ENCODE measurements around the gene TIMM10B. TPM values are rescaled to one million over a fixed set of nuclear protein-coding genes. Genes with fewer than 3 reads are reported as not detected.

TIMM10B gene
- total and polyA plus RNA-seq, 7 experiments from 2014 or later: 32.8 to 68.4 (median 56.1) TPM

- no peak for DNase-seq
- intact Hi-C loops (cut with micrococcal nuclease): loop anchor here in 1 of 2 donors (1.0 to 5.0 kb wide), 2 partner anchors 37 to 85 kb away; no protein-coding TSS in a partner anchor
- ATAC-seq: no peak
- Mint-ChIP-seq H3K4me1 (peaks cover 18 to 37% (median 27%) of the 10 kb centered on the region in 7 donors), H3K4me3 (peak overlapping the region; percentile 69 to 84 (median 79)), H3K36me3 (peaks cover 0 to 21% (median 0%) of the 10 kb centered on the region in 5 donors), H3K9me3 (no peaks in the 10 kb centered on the region), H3K27ac (peak overlapping the region in 8 of 9 donors; percentile 50 to 90 (median 84)), H3K27me3 (peaks cover 0 to 10% (median 0%) of the 10 kb centered on the region in 5 donors)
- Histone ChIP-seq H3K9me3 (ENCODE audit: control insufficient read depth in 2 of 3, low read length in 3 of 3) (no peaks in the 10 kb centered on the region), H3K27ac (ENCODE audit: low read depth, low read length) (peak overlapping the region; percentile 68), H3K4me3 (ENCODE audit: low read length) (peak overlapping the region; percentile 40), H3K27me3 (ENCODE audit: control insufficient read depth in 2 of 2, insufficient read depth in 2 of 2, low read length in 2 of 2) (no peaks in the 10 kb centered on the region), H3K4me1 (ENCODE audit: control insufficient read depth in 2 of 2, insufficient read depth in 2 of 2, low read length in 2 of 2) (peaks cover 7 to 11% of the 10 kb centered on the region in 2 donors), H3K36me3 (ENCODE audit: control insufficient read depth in 2 of 3, insufficient read depth in 3 of 3, low read length in 3 of 3) (peaks cover 0 to 27% (median 13%) of the 10 kb centered on the region in 3 experiments)
- ChIA-PET POLR2A (interaction anchor here (0.8 to 1.6 kb wide), 2 partner anchors 16 to 32 kb away, joined by 3 read pairs; no protein-coding TSS in a partner anchor), CTCF (interaction anchor here (1.7 kb wide), 1 partner anchor 95 kb away, joined by 5 read pairs; no protein-coding TSS in a partner anchor)
Measured at GRCh38 chr11:6474413-6474792, 6.9 kb upstream of the TIMM10B start.

- Histone ChIP-seq H3K27ac (ENCODE audit: low read depth, low read length) (peak overlapping the region; percentile 68), H3K4me3 (ENCODE audit: low read length) (no peak overlapping the region), H3K9me3 (ENCODE audit: control insufficient read depth in 2 of 3, low read length in 3 of 3) (no peaks in the 10 kb centered on the region), H3K27me3 (ENCODE audit: control insufficient read depth in 2 of 2, insufficient read depth in 2 of 2, low read length in 2 of 2) (no peaks in the 10 kb centered on the region), H3K4me1 (ENCODE audit: control insufficient read depth in 2 of 2, insufficient read depth in 2 of 2, low read length in 2 of 2) (peaks cover 7 to 13% of the 10 kb centered on the region in 2 donors), H3K36me3 (ENCODE audit: control insufficient read depth in 2 of 3, insufficient read depth in 3 of 3, low read length in 3 of 3) (peaks cover 0 to 28% (median 13%) of the 10 kb centered on the region in 3 experiments)
- intact Hi-C loops (cut with micrococcal nuclease): loop anchor here in 1 of 2 donors (1.0 to 5.0 kb wide), 2 partner anchors 38 to 86 kb away; no protein-coding TSS in a partner anchor
- no peak for ATAC-seq
- Mint-ChIP-seq H3K4me1 (peaks cover 23 to 43% (median 32%) of the 10 kb centered on the region in 7 donors), H3K9me3 (no peaks in the 10 kb centered on the region), H3K27me3 (peaks cover 0 to 10% (median 0%) of the 10 kb centered on the region in 5 donors), H3K36me3 (peaks cover 0 to 26% (median 0%) of the 10 kb centered on the region in 5 donors), H3K4me3 (peak overlapping the region; percentile 42 to 84 (median 79)), H3K27ac (peak overlapping the region in 8 of 9 donors; percentile 50 to 90 (median 84))
- CTCF ChIA-PET: interaction anchor here (1.7 kb wide), 1 partner anchor 96 kb away, joined by 5 read pairs; no protein-coding TSS in a partner anchor
- POLR2A ChIA-PET: interaction anchor here (0.7 to 1.6 kb wide), 4 partner anchors 15 to 98 kb away, joined by 3 to 4 read pairs (median 3); no protein-coding TSS in a partner anchor
- DNase-seq: no peak
Measured at GRCh38 chr11:6474806-6475500, 6.3 kb upstream of the TIMM10B start.

DNA sequence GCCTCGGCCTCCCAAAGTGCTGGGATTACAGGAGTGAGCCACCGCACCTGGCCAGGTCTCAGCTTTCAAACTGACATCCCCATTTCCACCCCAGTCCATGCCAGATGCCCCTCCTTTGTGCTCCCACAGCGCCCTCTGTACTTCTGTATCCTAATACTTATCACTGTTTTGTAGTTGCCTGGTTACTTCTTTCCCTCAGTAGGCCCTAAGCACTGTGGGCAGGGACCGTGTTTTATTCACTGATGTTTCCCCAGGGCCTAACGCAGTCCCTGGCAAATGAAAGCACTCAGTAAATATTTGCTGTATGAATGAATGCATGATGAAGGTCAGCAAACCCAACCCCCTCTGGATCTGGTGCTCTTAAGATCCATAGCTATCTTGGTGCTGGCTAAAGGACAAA, 5.4 kb upstream of the TIMM10B start:
- peaks cover 27 to 52% (median 42%) of the 10 kb centered on the region in 7 donors for H3K4me1 Mint-ChIP-seq
- intact Hi-C loops (cut with micrococcal nuclease): no loop called here
- no peak for ATAC-seq
- H3K27me3 Mint-ChIP-seq: peaks cover 0 to 10% (median 0%) of the 10 kb centered on the region in 5 donors
- peaks cover 0 to 26% (median 0%) of the 10 kb centered on the region in 5 donors for H3K36me3 Mint-ChIP-seq
- no peaks in the 10 kb centered on the region for H3K9me3 Mint-ChIP-seq
- no peak for DNase-seq
- H3K4me3 Mint-ChIP-seq: peak overlapping the region in 3 of 10 donors; percentile 4 to 78 (median 64)
- CTCF ChIA-PET: interaction anchor here (0.6 to 1.7 kb wide), 2 partner anchors 55 to 97 kb away, joined by 3 to 5 read pairs; no protein-coding TSS in a partner anchor
- H3K9me3 ChIP-seq (ENCODE audit: control insufficient read depth in 2 of 3, low read length in 3 of 3): no peaks in the 10 kb centered on the region
- no peak overlapping the region for H3K4me3 ChIP-seq (ENCODE audit: low read length)
- H3K27ac Mint-ChIP-seq: peak overlapping the region in 7 of 9 donors; percentile 50 to 90 (median 80)
- POLR2A ChIA-PET: interaction anchor here (1.3 to 1.6 kb wide), 2 partner anchors 14 to 66 kb away, joined by 3 to 4 read pairs; no protein-coding TSS in a partner anchor
- H3K27me3 ChIP-seq (ENCODE audit: control insufficient read depth in 2 of 2, insufficient read depth in 2 of 2, low read length in 2 of 2): no peaks in the 10 kb centered on the region
- H3K4me1 ChIP-seq (ENCODE audit: control insufficient read depth in 2 of 2, insufficient read depth in 2 of 2, low read length in 2 of 2): peaks cover 14 to 21% of the 10 kb centered on the region in 2 donors
- H3K36me3 ChIP-seq (ENCODE audit: control insufficient read depth in 2 of 3, insufficient read depth in 3 of 3, low read length in 3 of 3): peaks cover 0 to 28% (median 13%) of the 10 kb centered on the region in 3 experiments
- H3K27ac ChIP-seq (ENCODE audit: low read depth, low read length): no peak overlapping the region

DNA sequence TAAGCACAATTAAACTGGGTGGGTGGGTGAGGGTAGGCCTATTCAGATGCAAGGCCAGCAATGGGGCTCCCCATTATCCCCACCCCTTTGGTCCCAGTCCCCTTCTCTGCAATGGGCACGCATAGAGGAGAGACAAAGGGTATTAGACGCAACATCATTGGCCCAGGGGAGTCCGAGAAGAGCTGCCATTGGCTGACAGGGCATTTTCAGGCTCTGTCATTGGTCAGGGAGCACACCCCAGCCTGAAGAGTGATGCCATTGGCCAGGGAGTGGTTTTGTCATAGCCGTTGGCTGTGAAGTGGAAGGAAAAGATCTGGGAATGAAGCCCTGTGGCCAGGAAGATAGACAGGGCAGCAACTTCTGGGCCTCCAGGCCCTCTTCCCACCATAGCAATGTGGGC, 4.7 kb upstream of the TIMM10B start:
- CTCF ChIA-PET: interaction anchor here (0.6 to 1.1 kb wide), 2 partner anchors 56 to 98 kb away, joined by 3 to 6 read pairs; no protein-coding TSS in a partner anchor
- peaks cover 23 to 55% (median 45%) of the 10 kb centered on the region in 7 donors for H3K4me1 Mint-ChIP-seq

DNA sequence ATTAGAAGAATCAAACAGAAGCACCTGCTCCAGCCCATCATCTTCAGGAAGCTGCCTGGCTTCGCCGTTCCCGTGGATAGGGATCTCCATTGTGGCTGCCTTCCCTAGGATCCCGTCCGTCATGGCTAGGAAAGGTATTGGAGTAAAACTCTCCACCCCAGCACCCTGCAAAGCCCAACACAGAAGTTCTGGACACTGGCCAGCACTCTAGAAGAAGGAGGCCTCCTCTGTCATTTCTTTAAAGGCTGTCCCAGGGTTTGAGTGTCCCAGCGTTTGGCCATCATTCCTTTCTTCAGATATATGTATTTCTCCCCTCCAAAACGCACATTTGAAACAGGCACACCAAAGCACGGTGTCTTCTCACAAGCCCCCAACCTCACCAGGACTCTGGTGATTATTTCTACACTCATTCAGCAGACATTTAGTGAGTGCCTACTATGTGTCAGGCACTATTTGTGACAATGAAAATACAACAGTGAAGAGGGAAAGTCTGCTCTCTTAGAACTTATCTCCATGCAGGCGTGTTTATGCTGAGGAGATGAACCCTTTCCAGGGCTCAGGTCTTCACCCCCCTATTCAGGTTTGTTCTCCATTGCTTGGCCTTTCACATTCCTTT, 894 bp upstream of the TIMM10B start:
- Mint-ChIP-seq H3K27ac (peak overlapping the region; percentile 93 to 99 (median 98)), H3K9me3 (peaks cover 0 to 1% (median 0%) of the 10 kb centered on the region in 11 donors), H3K4me1 (peaks cover 29 to 48% (median 43%) of the 10 kb centered on the region in 7 donors), H3K36me3 (peaks cover 12 to 38% (median 13%) of the 10 kb centered on the region in 5 donors), H3K4me3 (peak overlapping the region; percentile 87 to 99 (median 97)), H3K27me3 (no peaks in the 10 kb centered on the region)
- intact Hi-C loops (cut with micrococcal nuclease): loop anchor here (2.0 to 10.0 kb wide), 11 partner anchors 38 to 1876 kb away; partner anchors contain the start of genes TRIM22 (in 2 of the 2), TRIM5 (in 2 of the 2), EIF3F (in 1 of the 2) and HPX (in 1 of the 2)
- Histone ChIP-seq H3K27me3 (ENCODE audit: control insufficient read depth in 2 of 2, insufficient read depth in 2 of 2, low read length in 2 of 2) (no peaks in the 10 kb centered on the region), H3K4me1 (ENCODE audit: control insufficient read depth in 2 of 2, insufficient read depth in 2 of 2, low read length in 2 of 2) (peaks cover 22 to 24% of the 10 kb centered on the region in 2 donors), H3K9me3 (ENCODE audit: control insufficient read depth in 2 of 3, low read length in 3 of 3) (no peaks in the 10 kb centered on the region), H3K27ac (ENCODE audit: low read depth, low read length) (peak overlapping the region; percentile 86), H3K36me3 (ENCODE audit: control insufficient read depth in 2 of 3, insufficient read depth in 3 of 3, low read length in 3 of 3) (peaks cover 6 to 56% (median 13%) of the 10 kb centered on the region in 3 experiments), H3K4me3 (ENCODE audit: low read length) (peak overlapping the region; percentile 74)
- ChIA-PET POLR2A (no interaction called here), CTCF (no interaction called here)
- ATAC-seq (no peak), DNase-seq (no peak)

More for the DNA sequence above, 4.7 kb upstream of the TIMM10B start:
- ATAC-seq (no peak), DNase-seq (no peak)
- Mint-ChIP-seq H3K27ac (peak overlapping the region in 4 of 9 donors; percentile 60 to 78 (median 70)), H3K4me3 (no peak overlapping the region), H3K36me3 (peaks cover 0 to 26% (median 0%) of the 10 kb centered on the region in 5 donors), H3K9me3 (no peaks in the 10 kb centered on the region), H3K27me3 (peaks cover 0 to 8% (median 0%) of the 10 kb centered on the region in 5 donors)
- Histone ChIP-seq H3K4me1 (ENCODE audit: control insufficient read depth in 2 of 2, insufficient read depth in 2 of 2, low read length in 2 of 2) (peaks cover 15 to 21% of the 10 kb centered on the region in 2 donors), H3K4me3 (ENCODE audit: low read length) (no peak overlapping the region), H3K9me3 (ENCODE audit: control insufficient read depth in 2 of 3, low read length in 3 of 3) (no peaks in the 10 kb centered on the region), H3K36me3 (ENCODE audit: control insufficient read depth in 2 of 3, insufficient read depth in 3 of 3, low read length in 3 of 3) (peaks cover 0 to 28% (median 13%) of the 10 kb centered on the region in 3 experiments), H3K27me3 (ENCODE audit: control insufficient read depth in 2 of 2, insufficient read depth in 2 of 2, low read length in 2 of 2) (no peaks in the 10 kb centered on the region), H3K27ac (ENCODE audit: low read depth, low read length) (no peak overlapping the region)
- POLR2A ChIA-PET: interaction anchor here (1.3 kb wide), 1 partner anchor 67 kb away, joined by 4 read pairs; no protein-coding TSS in a partner anchor
- intact Hi-C loops (cut with micrococcal nuclease): no loop called here
